Activated T-cell treated with anti-CD3 and anti-CD28 coated beads, Interleukin-2, amount 50 U/mL, for 48 hours (primary cell): ENCODE measurements around the gene TMEM134.

Experiments
- DNase-seq, 2 experiments: peaks; one replicate each; pipeline ENCODE4 v3.0.0-alpha.2; 2020

The TMEM134 gene

GRCh38 chr11:67420646-67421429 lies 48.2 kb downstream of the TMEM134 start:
- peak; percentile 99 to 100 for DNase-seq

- peak; percentile 58 to 65 for DNase-seq
Observed at GRCh38 chr11:67420147-67420645, 48.9 kb downstream of the TMEM134 start.

- DNase-seq, result peak in 1 of 2 experiments; percentile 41
Observed at GRCh38 chr11:67419325-67420049, 49.6 kb downstream of the TMEM134 start.

- DNase-seq, result peak; percentile 53 to 59
Observed at GRCh38 chr11:67418476-67419281, 50.4 kb downstream of the TMEM134 start.

GRCh38 chr11:67417425-67417824 lies 51.6 kb downstream of the TMEM134 start:
- DNase-seq, result no peak

- DNase-seq, result peak in 1 of 2 experiments; percentile 62
Observed at GRCh38 chr11:67416416-67417335, 52.4 kb downstream of the TMEM134 start.

GRCh38 chr11:67415501-67416304 lies 53.3 kb downstream of the TMEM134 start, which contains the start of gene CARNS1:
TSS of gene CARNS1 (plus strand) at chr11:67415678. CDS start at chr11:67416200, 522 bp downstream.
- peak in 1 of 2 experiments; percentile 41 for DNase-seq

GRCh38 chr11:67413266-67413849 lies 55.7 kb downstream of the TMEM134 start:
- DNase-seq, result peak in 1 of 2 experiments; percentile 25

- peak in 1 of 2 experiments; percentile 24 for DNase-seq
Observed at GRCh38 chr11:67412495-67413179, 56.4 kb downstream of the TMEM134 start.

GRCh38 chr11:67411785-67412152 lies 57.3 kb downstream of the TMEM134 start:
- peak in 1 of 2 experiments; percentile 33 for DNase-seq
